Measurements from ENCODE around the gene KCNAB2. TPM values are rescaled to one million over a fixed set of nuclear protein-coding genes. Genes with fewer than 3 reads are reported as not detected.

KCNAB2 gene
- 1.7 and 7.2 TPM in 2 replicates for total RNA-seq (ENCODE audit: low replicate concordance)
- long read RNA-seq: 0 reads

- Mint-ChIP-seq H3K36me3 (no peaks in the 10 kb centered on the region), H3K4me1 (ENCODE audit: unreplicated experiment) (peaks cover 4% of the 10 kb centered on the region), H3K4me3 (no peak within 1 kb of the TSS), H3K9me3 (no peaks in the 10 kb centered on the region), H3K27ac (no peak within 1 kb of the TSS), H3K27me3 (peaks cover 34% of the 10 kb centered on the region)
- no peak for DNase-seq (ENCODE audit: extremely low spot score, unreplicated experiment)
- no peak for TF ChIP-seq CTCF (conservative IDR thresholded peaks at IDR 0.05)
These were observed at the start of gene KCNAB2 for GRCh38 chr1:6045561-6045960. Gene KCNAB2, plus strand, starts transcription at chr1:6045888. Its CDS starts 5,649 bp downstream, at chr1:6051537.

GRCh38 chr1:5996641-5997270 lies 48.9 kb upstream of the KCNAB2 start:
- Mint-ChIP-seq H3K9me3 (no peaks in the 10 kb centered on the region), H3K4me1 (ENCODE audit: unreplicated experiment) (peaks cover 9% of the 10 kb centered on the region), H3K36me3 (no peaks in the 10 kb centered on the region), H3K27ac (no peak overlapping the region), H3K4me3 (no peak overlapping the region), H3K27me3 (peaks cover 25% of the 10 kb centered on the region)
- TF ChIP-seq CTCF (conservative IDR thresholded peaks at IDR 0.05): no peak
- no peak for DNase-seq (ENCODE audit: extremely low spot score, unreplicated experiment)

- DNase-seq (ENCODE audit: extremely low spot score, unreplicated experiment): no peak
- H3K4me3 Mint-ChIP-seq: no peak overlapping the region
- H3K9me3 Mint-ChIP-seq: no peaks in the 10 kb centered on the region
- peaks cover 24% of the 10 kb centered on the region for H3K27me3 Mint-ChIP-seq
- H3K36me3 Mint-ChIP-seq: no peaks in the 10 kb centered on the region
- no peak overlapping the region for H3K27ac Mint-ChIP-seq
- peaks cover 9% of the 10 kb centered on the region for H3K4me1 Mint-ChIP-seq (ENCODE audit: unreplicated experiment)
- no peak for TF ChIP-seq CTCF (conservative IDR thresholded peaks at IDR 0.05)
These were observed 48.4 kb upstream of the KCNAB2 start for GRCh38 chr1:5997316-5997715.

GRCh38 chr1:5998051-5998905 lies 47.4 kb upstream of the KCNAB2 start:
- no peak for TF ChIP-seq CTCF (conservative IDR thresholded peaks at IDR 0.05)
- Mint-ChIP-seq H3K4me3 (no peak overlapping the region), H3K27ac (no peak overlapping the region), H3K4me1 (ENCODE audit: unreplicated experiment) (peaks cover 8% of the 10 kb centered on the region), H3K27me3 (peaks cover 20% of the 10 kb centered on the region), H3K36me3 (no peaks in the 10 kb centered on the region), H3K9me3 (no peaks in the 10 kb centered on the region)
- no peak for DNase-seq (ENCODE audit: extremely low spot score, unreplicated experiment)

- Mint-ChIP-seq H3K27ac (no peak overlapping the region), H3K4me1 (ENCODE audit: unreplicated experiment) (peaks cover 9% of the 10 kb centered on the region), H3K27me3 (peaks cover 20% of the 10 kb centered on the region), H3K36me3 (no peaks in the 10 kb centered on the region), H3K4me3 (no peak overlapping the region), H3K9me3 (no peaks in the 10 kb centered on the region)
- DNase-seq (ENCODE audit: extremely low spot score, unreplicated experiment): no peak
- no peak for TF ChIP-seq CTCF (conservative IDR thresholded peaks at IDR 0.05)
These were observed 46.8 kb upstream of the KCNAB2 start for GRCh38 chr1:5998906-5999301.

All from type B pancreatic cell (in vitro differentiated cells).